ENCODE results near the gene CAPN12. TPM values are rescaled to one million over a fixed set of nuclear protein-coding genes. Genes with fewer than 3 reads are reported as not detected.

The CAPN12 gene
- total RNA-seq, 1 experiment from 2014 or later: 43.9 TPM

GRCh38 chr19:38723606-38723965 lies 20.7 kb downstream of the CAPN12 start:
- Histone ChIP-seq H3K27ac (no peak overlapping the region), H4K20me1 (ENCODE audit: insufficient read depth) (peaks cover 5% of the 10 kb centered on the region; the same call in 1 of the 2 replicates), H3K4me3 (no peak overlapping the region), H3K9me3 (ENCODE audit: insufficient read depth, low read depth) (no peaks in the 10 kb centered on the region), H3K36me3 (ENCODE audit: low read depth) (peaks cover 45% of the 10 kb centered on the region), H3K4me1 (replicated peaks; ENCODE audit: insufficient read depth) (peaks cover 11% of the 10 kb centered on the region), H3K9me2 (ENCODE audit: insufficient read depth) (no peaks in the 10 kb centered on the region), H2AFZ (no peak overlapping the region), H3K4me2 (no peak overlapping the region), H3K79me2 (ENCODE audit: low read depth) (peaks cover 17% of the 10 kb centered on the region; the same call in 1 of the 2 replicates), H3K27me3 (ENCODE audit: insufficient read depth, low read depth) (no peaks in the 10 kb centered on the region), H3F3A (ENCODE audit: insufficient read depth, low read depth) (peaks cover 74% of the 10 kb centered on the region)
- POLR2A ChIA-PET (ENCODE audit: unreplicated experiment): no interaction called here
- CTCF ChIA-PET: interaction anchor here (0.5 to 0.8 kb wide), 2 partner anchors 8 to 109 kb away, joined by 5 to 10 read pairs; no protein-coding TSS in a partner anchor
- intact Hi-C loops (cut with micrococcal nuclease; ENCODE audit: unreplicated experiment): no loop called here
- no peak for TF ChIP-seq EZH2 (IDR thresholded peaks at IDR 0.05; ENCODE audit: low read depth)
- TF ChIP-seq CTCF (conservative IDR thresholded peaks at IDR 0.05): no peak
- BruUV-seq (replicated peaks): no TSS peak
- DNase-seq: no peak

- H3F3A ChIP-seq (ENCODE audit: insufficient read depth, low read depth): peaks cover 74% of the 10 kb centered on the region
- no peak overlapping the region for H2AFZ ChIP-seq
- H3K36me3 ChIP-seq (ENCODE audit: low read depth): peaks cover 51% of the 10 kb centered on the region
- H3K9me3 ChIP-seq (ENCODE audit: insufficient read depth, low read depth): no peaks in the 10 kb centered on the region
- TF ChIP-seq CTCF (conservative IDR thresholded peaks at IDR 0.05) (no peak), EZH2 (IDR thresholded peaks at IDR 0.05; ENCODE audit: low read depth) (no peak)
- DNase-seq: no peak
- no peak overlapping the region for H3K27ac ChIP-seq
- no peak overlapping the region for H3K4me2 ChIP-seq
- intact Hi-C loops (cut with micrococcal nuclease; ENCODE audit: unreplicated experiment): no loop called here
- POLR2A ChIA-PET (ENCODE audit: unreplicated experiment): no interaction called here
- no peak overlapping the region for H3K4me3 ChIP-seq
- H3K9me2 ChIP-seq (ENCODE audit: insufficient read depth): no peaks in the 10 kb centered on the region
- CTCF ChIA-PET: interaction anchor here (0.8 kb wide), 1 partner anchor 9 kb away, joined by 10 read pairs; no protein-coding TSS in a partner anchor
- no peaks in the 10 kb centered on the region for H3K27me3 ChIP-seq (ENCODE audit: insufficient read depth, low read depth)
- peaks cover 11% of the 10 kb centered on the region for H3K4me1 ChIP-seq (replicated peaks; ENCODE audit: insufficient read depth)
- BruUV-seq (replicated peaks): no TSS peak
- H4K20me1 ChIP-seq (ENCODE audit: insufficient read depth): peaks cover 5% of the 10 kb centered on the region; the same call in 1 of the 2 replicates
- peaks cover 19% of the 10 kb centered on the region; the same call in 1 of the 2 replicates for H3K79me2 ChIP-seq (ENCODE audit: low read depth)
Measured at GRCh38 chr19:38722947-38723605, 21.2 kb downstream of the CAPN12 start.

- Histone ChIP-seq H3F3A (ENCODE audit: insufficient read depth, low read depth) (peaks cover 68% of the 10 kb centered on the region), H3K4me1 (replicated peaks; ENCODE audit: insufficient read depth) (peaks cover 11% of the 10 kb centered on the region), H3K4me2 (no peak overlapping the region), H2AFZ (no peak overlapping the region), H3K36me3 (ENCODE audit: low read depth) (peaks cover 59% of the 10 kb centered on the region), H3K27ac (no peak overlapping the region), H3K9me2 (ENCODE audit: insufficient read depth) (no peaks in the 10 kb centered on the region), H3K79me2 (ENCODE audit: low read depth) (peaks cover 19% of the 10 kb centered on the region; the same call in 1 of the 2 replicates), H4K20me1 (ENCODE audit: insufficient read depth) (peaks cover 5% of the 10 kb centered on the region; the same call in 1 of the 2 replicates), H3K9me3 (ENCODE audit: insufficient read depth, low read depth) (no peaks in the 10 kb centered on the region), H3K27me3 (ENCODE audit: insufficient read depth, low read depth) (no peaks in the 10 kb centered on the region), H3K4me3 (no peak overlapping the region)
- ChIA-PET CTCF (no interaction called here), POLR2A (ENCODE audit: unreplicated experiment) (no interaction called here)
- intact Hi-C loops (cut with micrococcal nuclease; ENCODE audit: unreplicated experiment): no loop called here
- BruUV-seq (replicated peaks): no TSS peak
- TF ChIP-seq CTCF (conservative IDR thresholded peaks at IDR 0.05) (no peak), EZH2 (IDR thresholded peaks at IDR 0.05; ENCODE audit: low read depth) (no peak)
- DNase-seq: no peak
Measured at GRCh38 chr19:38721979-38722773, 22.1 kb downstream of the CAPN12 start.

All from PC-9 (cell line).